GM19351 (cell line): ENCODE measurements around the gene FRMPD4.

Experiments
- ATAC-seq: cut with Tn5 transposase; IDR thresholded peaks from one replicate; pipeline ENCODE4 v1.9.1; 2021; ENCODE audit warnings: mild to moderate bottlenecking, moderate library complexity; ENCODE audit not compliant: unreplicated experiment

Gene FRMPD4

GRCh38 chrX:12423346-12423745, 285.1 kb downstream of the FRMPD4 start:
- ATAC-seq: no peak

GRCh38 chrX:12425496-12425895, 287.2 kb downstream of the FRMPD4 start:
- no peak for ATAC-seq

GRCh38 chrX:12426420-12426819, 288.1 kb downstream of the FRMPD4 start:
- no peak for ATAC-seq

- no peak for ATAC-seq
Measured at GRCh38 chrX:12434493-12434892, 296.2 kb downstream of the FRMPD4 start.

GRCh38 chrX:12439416-12439815, 301.1 kb downstream of the FRMPD4 start:
- ATAC-seq: no peak

- no peak for ATAC-seq
Measured at GRCh38 chrX:12440246-12440645, 302.0 kb downstream of the FRMPD4 start.

- ATAC-seq: no peak
Measured at GRCh38 chrX:12441381-12442128, 303.3 kb downstream of the FRMPD4 start.

GRCh38 chrX:12443534-12444098, 305.3 kb downstream of the FRMPD4 start:
- ATAC-seq: peak; percentile 89

GRCh38 chrX:12446342-12447075, 308.2 kb downstream of the FRMPD4 start:
- ATAC-seq: no peak

GRCh38 chrX:12447448-12448064, 309.3 kb downstream of the FRMPD4 start:
- no peak for ATAC-seq

- no peak for ATAC-seq
Measured at GRCh38 chrX:12452268-12452667, 314.0 kb downstream of the FRMPD4 start.

- no peak for ATAC-seq
Measured at GRCh38 chrX:12460929-12461328, 322.7 kb downstream of the FRMPD4 start.

GRCh38 chrX:12463052-12463451, 324.8 kb downstream of the FRMPD4 start:
- no peak for ATAC-seq

GRCh38 chrX:12463873-12464272, 325.6 kb downstream of the FRMPD4 start:
- no peak for ATAC-seq

GRCh38 chrX:12467321-12467720, 329.0 kb downstream of the FRMPD4 start:
- no peak for ATAC-seq

GRCh38 chrX:12469296-12469695, 331.0 kb downstream of the FRMPD4 start:
- no peak for ATAC-seq

- ATAC-seq: no peak
Measured at GRCh38 chrX:12471061-12471460, 332.8 kb downstream of the FRMPD4 start.

- ATAC-seq: no peak
Measured at GRCh38 chrX:12480956-12481355, 342.7 kb downstream of the FRMPD4 start.

- ATAC-seq: no peak
Measured at GRCh38 chrX:12488220-12488619, 349.9 kb downstream of the FRMPD4 start.

GRCh38 chrX:12488771-12489170, 350.5 kb downstream of the FRMPD4 start:
- no peak for ATAC-seq

GRCh38 chrX:12489341-12489740, 351.1 kb downstream of the FRMPD4 start:
- no peak for ATAC-seq
